ENCODE data around the gene FAM89B. TPM values are rescaled to one million over a fixed set of nuclear protein-coding genes. Genes with fewer than 3 reads are reported as not detected.

FAM89B gene
- total RNA-seq, 1 donor from 2014 or later, result 21.9 TPM

DNA sequence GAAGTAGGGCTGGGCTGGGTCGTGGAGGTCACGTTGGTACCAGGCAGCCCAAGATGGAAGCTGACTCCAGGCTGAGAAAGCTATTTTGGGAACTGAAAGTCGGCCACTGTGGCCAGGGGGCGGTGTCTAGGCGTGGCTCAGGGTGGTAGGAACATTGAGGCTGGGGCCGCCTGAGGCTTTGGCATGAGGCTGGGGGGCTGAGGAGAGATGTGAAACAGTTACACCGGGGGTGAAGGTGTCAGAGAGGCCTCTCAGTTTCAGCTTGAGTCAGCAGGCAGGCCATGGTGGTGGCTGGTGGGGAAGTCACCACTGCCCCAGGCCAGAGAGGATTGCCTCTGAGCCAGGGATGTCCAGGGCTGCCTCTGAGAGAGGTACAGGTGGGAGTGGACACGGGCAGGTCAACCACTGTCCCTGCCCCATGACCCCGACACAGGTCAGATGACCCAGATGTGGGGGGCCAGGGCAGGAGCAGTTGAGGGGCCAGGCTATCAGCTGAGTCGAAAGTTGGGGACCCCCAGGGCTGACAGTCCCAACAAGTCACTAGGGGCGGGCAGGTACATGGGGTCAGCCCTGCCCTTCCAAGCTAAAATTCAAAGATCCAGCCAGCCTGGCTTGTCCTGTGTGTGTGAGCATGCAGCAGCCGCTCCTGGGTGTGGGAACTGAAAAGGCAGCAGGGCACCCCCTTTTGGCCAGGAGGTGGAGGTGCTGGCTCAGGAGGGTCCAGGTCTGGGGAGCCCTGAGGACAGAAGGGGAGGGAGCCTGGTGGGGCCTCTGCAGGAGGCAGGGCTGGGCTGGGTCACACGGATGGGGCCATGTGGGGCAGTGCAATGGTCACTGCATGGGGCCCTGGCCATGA, 16.1 kb downstream of the FAM89B start:
- no peak for DNase-seq (ENCODE audit: low spot score)

- DNase-seq (ENCODE audit: low spot score), result no peak
Measured at GRCh38 chr11:65589444-65590239, 17.3 kb downstream of the FAM89B start.

- no peak for DNase-seq (ENCODE audit: low spot score)
Measured at GRCh38 chr11:65590240-65590738, 18.0 kb downstream of the FAM89B start.

- DNase-seq (ENCODE audit: low spot score), result no peak
Measured at GRCh38 chr11:65591939-65592857, 19.9 kb downstream of the FAM89B start.

DNA sequence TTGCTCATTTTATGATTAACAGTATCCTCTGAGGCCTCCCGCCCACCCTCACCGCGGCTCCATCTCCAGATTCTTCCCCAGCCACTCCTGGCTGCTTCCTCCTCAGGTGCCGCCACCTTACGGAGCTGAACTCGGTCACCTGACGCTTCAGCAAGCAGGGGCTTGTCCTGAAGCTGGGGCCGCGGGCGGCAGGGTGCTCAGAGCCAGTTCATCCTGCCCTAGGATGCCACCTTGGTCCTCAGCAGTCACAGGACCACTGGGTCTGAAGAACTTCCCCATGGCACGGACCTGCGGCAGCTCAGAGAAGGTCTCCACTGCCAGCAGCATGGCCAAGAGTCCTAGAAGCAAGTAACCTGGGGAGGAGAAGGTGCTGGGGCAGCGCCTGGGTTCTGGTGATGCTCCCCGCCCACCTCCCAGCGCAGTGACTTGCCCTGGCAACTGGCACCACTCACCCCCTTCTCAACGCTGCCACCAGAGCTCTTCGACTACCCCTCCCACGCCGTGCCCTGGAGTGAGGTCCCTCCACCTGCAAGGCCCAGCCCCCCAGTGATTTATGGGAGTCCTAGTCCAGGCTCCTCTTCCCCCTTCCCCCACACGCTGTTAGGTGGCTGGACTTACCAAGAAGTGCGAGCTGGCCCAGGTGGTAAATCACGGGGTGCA, 20.6 kb downstream of the FAM89B start:
- DNase-seq (ENCODE audit: low spot score), result peak; percentile 77

- no peak for DNase-seq (ENCODE audit: low spot score)
Measured at GRCh38 chr11:65593518-65594414, 21.4 kb downstream of the FAM89B start.

GRCh38 chr11:65595131-65595530, 22.8 kb downstream of the FAM89B start:
- no peak for DNase-seq (ENCODE audit: low spot score)

- no peak for DNase-seq (ENCODE audit: low spot score)
Measured at GRCh38 chr11:65595543-65596281, 23.4 kb downstream of the FAM89B start, which contains the start of gene KCNK7. KCNK7 (minus strand) TSS chr11:65595800; CDS start chr11:65595772, 28 bp downstream.

DNA sequence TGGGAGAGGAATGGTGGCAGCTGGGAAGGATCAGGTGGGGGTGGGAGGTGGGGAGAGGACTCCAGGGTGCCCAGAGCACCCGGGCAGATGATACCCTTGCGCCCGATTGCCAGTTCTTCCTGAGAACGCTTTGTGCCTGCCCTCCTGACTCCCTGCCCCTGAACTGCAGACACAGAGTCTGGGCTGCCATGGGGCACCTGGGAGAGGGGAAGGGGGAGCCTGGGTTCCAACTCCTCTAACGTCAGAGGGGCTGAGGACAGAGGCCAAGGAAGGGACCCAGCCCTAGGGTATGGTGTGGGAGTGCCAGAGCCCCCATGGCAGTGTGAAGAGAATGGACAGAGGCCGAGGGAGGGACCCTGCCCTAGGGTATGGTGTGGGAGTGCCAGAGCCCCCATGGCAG, 24.2 kb downstream of the FAM89B start:
- DNase-seq (ENCODE audit: low spot score), result no peak

DNA sequence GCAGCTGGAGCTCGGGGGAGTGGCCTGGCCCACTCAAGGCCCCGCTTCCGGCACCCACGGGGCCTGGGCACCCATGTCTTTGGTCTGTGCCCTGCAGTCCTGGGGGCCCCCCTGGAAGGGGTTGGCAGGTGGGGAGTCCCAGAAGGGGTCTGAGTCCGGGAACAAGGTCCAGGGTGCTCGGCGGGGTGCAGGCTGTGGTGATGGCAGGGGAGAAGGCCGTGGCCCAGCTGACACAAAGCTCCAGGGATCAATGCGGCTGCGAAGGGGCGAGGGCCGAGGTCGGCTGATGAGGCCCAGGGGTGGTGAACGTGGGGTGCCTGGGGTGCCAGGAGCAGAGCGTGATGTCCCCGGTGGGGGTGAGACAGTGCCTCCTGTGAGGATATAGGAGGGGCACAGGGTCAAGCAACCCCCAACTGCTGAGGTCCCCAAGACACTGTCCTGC, 25.9 kb downstream of the FAM89B start:
- no peak for DNase-seq (ENCODE audit: low spot score)

DNA sequence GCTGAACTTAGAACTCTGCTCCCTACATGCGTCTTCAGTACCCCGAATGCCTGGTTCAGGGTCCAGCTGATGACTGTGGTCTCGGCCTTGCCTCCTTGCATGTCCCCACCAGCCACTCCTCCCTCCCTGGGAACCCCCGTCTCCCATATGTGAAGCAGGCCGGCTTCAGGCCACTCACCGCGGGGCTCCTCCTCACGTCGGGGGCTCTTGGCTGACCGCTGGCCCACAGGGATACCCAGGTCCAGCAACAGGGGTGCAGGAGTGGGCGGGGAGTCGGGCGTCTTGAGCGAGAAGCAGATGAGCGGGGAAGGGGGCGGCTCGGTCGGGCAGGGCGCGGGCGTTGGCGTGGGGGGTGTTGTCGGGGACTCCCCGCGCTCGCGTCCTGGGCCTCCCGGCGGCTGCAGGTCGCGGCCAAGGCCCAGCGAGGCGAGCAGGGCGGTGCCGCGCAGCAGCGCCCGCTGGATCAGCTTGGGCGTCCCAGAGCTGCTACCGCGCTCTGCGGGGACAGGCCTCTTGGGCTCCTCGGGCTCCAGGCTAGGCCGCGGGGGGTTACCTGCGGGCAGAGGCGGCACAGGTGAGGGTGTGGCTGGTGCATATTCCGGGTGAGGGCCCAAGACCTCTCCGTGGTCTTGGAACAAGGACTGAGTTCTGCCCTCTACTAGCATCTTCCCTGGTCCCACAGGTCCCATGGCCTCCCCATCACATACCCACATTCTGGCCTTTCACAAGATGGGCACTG, 27.0 kb downstream of the FAM89B start:
- DNase-seq (ENCODE audit: low spot score), result no peak

DNA sequence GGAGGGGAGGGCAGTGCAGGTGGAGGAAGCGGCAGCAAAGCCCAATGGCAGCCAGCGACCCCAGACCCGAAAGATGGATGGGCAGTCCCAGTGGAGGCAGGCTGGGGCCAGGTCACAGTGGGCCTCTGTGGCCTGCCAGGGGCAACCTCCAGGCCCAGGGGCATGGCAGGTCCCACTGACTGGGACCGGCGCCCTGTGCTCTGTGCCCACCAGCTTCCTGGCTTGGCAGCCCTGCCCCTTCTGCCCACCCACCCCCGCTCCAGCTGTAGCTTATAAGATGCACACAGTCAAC, 27.6 kb downstream of the FAM89B start:
- no peak for DNase-seq (ENCODE audit: low spot score)

GRCh38 chr11:65604258-65604657, 31.9 kb downstream of the FAM89B start:
- DNase-seq (ENCODE audit: low spot score), result no peak

- peak; percentile 94 for DNase-seq (ENCODE audit: low spot score)
Measured at GRCh38 chr11:65606876-65607613, 34.7 kb downstream of the FAM89B start.

DNA sequence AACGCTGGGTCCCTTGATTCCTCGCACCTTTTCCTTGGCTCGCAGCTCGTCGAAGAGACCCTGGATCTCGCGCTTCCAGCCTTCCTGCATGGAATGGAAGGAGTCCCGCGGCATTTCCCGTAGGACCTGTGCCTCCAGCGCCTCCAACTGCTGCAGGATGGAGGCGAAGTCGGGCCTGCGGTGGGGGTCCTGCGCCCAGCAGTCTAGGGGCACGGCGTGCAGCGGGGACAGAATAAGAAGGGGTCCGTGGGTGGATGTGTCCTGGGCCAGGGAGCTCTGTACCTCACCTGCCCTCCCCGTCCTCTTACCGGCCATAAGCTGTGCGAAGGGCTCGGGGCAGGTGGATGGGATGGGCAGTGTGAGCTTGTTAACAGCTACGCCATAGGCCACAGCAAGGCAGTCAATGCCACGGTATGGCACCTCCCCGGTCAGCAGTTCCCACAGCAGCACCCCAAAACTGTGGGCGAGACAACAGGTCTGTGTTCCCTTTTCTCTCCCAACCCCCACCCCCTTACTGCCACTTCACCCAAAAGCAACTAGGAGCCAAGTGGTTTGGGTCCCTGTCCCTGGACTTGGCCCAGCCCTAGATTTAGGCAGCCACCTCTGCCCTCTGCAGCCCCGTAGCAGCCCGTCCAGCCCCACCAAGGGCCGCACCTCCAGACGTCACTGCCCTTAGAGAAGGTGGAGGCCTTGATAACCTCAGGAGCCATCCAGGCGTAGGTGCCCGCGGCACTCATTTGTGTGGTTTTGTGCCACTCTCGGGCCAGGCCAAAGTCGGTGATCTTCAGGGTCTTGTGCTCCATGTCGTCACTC, 35.5 kb downstream of the FAM89B start:
- DNase-seq (ENCODE audit: low spot score), result no peak

DNA sequence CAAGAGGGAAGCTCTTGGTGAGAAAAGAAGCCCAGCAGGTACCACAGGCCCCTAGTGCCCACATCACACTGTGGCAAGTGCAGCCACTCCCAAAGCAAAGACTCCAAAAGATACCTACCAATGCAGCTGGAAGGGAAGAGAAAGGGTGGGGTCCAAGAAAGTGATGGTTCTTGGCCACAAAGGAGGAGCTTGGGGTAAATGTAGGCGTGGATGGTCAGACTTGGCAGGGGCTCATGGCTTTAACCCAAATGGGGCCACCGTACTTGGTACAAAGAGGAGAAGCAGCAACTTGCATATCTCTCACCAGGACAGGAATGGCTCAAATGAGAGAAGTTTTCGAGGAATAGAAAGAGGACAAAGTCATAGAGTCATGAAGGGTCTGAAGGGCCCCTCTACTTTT, 36.9 kb downstream of the FAM89B start:
- no peak for DNase-seq (ENCODE audit: low spot score)

GRCh38 chr11:65609665-65610064, 37.3 kb downstream of the FAM89B start:
- DNase-seq (ENCODE audit: low spot score), result no peak

Data from ureter (tissue), 1 donor.